SK-MEL-5 (cell line): ENCODE data around the gene NFILZ. TPM values are rescaled to one million over a fixed set of nuclear protein-coding genes. Genes with fewer than 3 reads are reported as not detected.

Source experiments
- DNase-seq: peaks from one replicate; pipeline ENCODE4 v3.0.0-alpha.2; 2016; ENCODE audit warnings: low read depth, low spot score
- in situ Hi-C: cut with HindIII; loops from 2 replicates; pipeline ENCODE4 v1.10.0; 2016; ENCODE audit warnings: low sequenced_read_pairs, high pct_unique_total_duplicates, low pct_unique_long_range_greater_than_20kb
- total RNA-seq: library from RNA; depleted of rRNA; stranded (reverse); fragments of >200 nt; shearing (Covaris generic); gene quantifications from 2 replicates; pipeline ENCODE4 v1.2.3, GENCODE V29; 2014; rRNA removed

Gene NFILZ
- total RNA-seq, 1 experiment from 2014 or later, result not detected

DNA sequence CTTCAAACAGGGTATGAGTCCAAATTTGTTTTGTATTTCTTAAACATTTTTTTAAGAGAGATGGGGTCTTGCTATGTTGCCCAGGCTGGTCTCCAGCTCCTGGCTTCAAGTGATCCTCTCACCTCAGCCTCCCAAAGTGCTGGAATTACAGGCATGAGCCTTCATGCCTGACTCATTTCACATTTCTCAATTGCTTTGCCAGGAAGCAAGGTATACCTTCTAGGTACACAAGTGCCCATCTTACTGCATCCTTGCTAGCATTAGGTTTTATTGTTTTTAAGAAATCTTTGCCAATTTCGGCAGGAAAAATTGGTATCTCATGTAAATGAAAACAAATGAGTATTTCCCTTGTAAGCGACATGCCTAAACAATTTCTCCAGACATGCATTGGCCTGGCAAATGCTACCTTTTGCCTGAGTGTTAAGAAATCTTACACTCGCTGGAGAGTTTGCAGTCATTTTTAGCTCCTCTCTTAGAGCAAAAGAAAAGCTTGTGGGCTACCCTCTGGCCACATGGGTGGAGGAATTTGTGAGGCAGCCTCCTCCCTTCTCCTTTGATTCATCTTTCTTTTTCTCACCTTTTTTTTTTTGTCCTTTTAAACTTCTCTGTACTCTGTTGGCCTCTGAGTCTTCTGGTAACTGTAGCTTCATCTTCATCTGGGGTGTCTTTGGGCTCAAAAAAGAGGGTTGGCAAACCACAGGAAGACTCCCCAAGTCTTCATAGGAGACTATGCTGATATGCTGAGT, 35.2 kb downstream of the NFILZ start:
- in situ Hi-C loops, result no loop called here
- DNase-seq, result no peak

DNA sequence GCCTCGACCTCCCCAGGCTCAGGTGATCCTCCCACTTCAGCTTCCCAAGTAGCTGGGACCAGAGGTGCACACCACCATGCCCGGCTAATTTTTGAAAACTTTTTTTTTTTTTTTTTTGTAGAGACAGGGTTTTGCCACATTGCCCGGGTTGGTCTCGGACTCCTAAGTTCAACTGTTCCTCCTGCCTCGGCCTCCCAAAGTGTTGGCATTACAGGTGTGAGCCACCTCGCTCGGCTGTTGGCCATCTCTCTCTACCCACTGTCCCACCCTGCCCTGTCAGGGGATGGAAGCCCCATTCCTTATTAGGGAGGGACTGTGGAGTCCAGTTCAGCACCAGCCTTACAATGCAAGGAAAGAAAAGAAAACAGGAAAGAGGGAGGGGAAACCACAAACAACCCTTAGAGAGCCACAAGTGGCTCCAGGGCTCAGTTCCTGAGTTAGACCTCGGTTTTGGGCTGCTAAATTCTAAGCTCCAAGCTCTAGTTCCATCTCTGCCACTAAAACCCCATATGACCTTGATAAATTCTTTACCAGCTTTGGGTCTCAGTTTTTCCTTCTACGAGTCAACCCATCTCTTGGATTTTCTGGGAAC, 36.5 kb downstream of the NFILZ start:
- no peak for DNase-seq
- in situ Hi-C loops, result no loop called here

DNA sequence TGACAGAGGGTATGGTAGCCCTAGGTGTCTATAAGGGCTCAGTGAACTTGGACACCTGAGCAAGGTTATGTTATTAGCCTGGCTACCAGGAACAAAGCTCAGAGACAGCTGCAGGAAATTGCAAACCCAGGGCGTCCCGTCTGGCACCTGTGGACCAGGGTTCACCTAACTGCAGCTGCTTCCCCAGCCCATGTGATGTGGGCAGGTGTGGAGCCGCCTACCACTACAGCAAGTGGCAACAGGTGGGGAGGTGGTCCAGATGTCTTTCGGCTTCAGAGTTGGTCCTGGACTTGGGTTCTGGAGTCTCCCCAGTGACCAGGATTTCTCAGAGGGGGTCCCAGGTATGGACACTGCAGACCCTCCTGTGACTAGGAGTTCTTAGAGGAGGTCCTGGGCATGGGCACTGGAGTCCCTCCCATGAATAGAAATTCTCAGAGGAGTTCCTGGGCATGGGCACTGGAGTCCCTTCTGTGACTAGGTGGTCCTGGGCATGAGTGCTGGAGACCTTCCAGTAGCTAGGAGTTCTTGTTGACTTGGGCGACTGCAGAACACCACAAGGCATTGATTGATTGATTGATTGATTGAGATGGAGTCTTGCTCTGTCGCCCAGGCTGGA, 43.0 kb downstream of the NFILZ start:
- in situ Hi-C loops, result no loop called here

DNA sequence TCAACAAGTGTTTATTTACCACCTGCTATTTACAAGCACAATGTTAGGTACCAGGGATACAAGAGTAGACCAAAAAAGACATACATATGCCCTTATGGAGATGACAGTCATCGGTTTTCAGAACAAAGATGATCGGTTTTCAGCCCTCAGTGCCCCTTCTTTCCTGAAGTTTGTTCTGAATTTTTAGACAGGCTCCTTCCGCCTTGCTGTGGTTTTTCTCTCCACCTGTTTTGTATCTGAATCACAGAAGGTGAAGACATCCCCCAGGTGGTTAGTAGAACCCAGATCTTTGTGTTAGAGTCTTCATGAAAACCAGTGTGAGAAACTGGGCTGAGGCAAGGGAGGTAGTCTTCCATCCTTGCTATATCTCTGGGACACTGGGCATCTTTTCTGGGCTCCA, 44.6 kb downstream of the NFILZ start:
- in situ Hi-C loops, result no loop called here

More for the DNA sequence above, 43.0 kb downstream of the NFILZ start:
- DNase-seq, result no peak

DNA sequence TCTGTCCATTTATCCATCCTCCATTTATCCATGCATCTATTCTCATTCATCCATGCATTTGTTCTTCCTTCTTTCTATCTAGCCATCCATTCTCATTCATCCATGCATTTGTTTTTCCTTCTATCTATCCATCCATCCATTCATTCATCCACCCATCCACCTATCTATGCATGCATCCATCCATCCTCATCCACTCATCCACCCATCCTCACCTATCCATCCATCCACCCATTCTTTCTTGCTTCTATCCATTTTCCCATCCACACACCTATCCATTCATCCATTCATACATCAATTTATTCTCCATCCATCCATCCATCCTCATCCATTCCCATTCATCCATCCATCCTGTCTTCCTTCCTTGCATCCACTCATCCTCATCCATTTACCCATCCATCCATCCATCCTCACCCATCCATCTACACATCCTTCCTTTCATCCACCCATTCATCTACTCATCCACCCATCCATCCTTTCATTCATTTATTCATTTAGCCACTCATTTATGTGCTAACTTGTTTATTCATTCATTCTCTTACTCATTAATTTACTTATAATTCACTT, 47.9 kb downstream of the NFILZ start:
- DNase-seq, result no peak
- in situ Hi-C loops, result no loop called here

More for the DNA sequence above, 44.6 kb downstream of the NFILZ start:
- DNase-seq, result no peak

Other genes starting within 250 kb of the NFILZ start
- 5.5 and 6.4 TPM in 2 replicates for gene RAB11B, start 240.3 kb upstream of the NFILZ start, total RNA-seq
- gene MARCHF2, start 217.3 kb upstream of the NFILZ start, total RNA-seq, result 16.6 and 17.8 TPM in 2 replicates
- gene HNRNPM, start 185.7 kb upstream of the NFILZ start, total RNA-seq, result 56.1 and 66.5 TPM in 2 replicates
- gene PRAM1, start 128.0 kb upstream of the NFILZ start, total RNA-seq, result not detected in 2 replicates
- 0.90 and 3.4 TPM in 2 replicates for gene ZNF414, start 116.5 kb upstream of the NFILZ start, total RNA-seq
- 0.05 and 0.27 TPM in 2 replicates for gene MYO1F, start 53.2 kb upstream of the NFILZ start, total RNA-seq
- gene ADAMTS10, start 19.9 kb upstream of the NFILZ start, total RNA-seq, result not detected in 2 replicates
- not detected in 2 replicates for gene ACTL9, start 68.2 kb downstream of the NFILZ start, total RNA-seq
- not detected in 2 replicates for gene OR2Z1, start 91.0 kb downstream of the NFILZ start, total RNA-seq
- 21.4 and 24.8 TPM in 2 replicates for gene ZNF558, start 201.7 kb downstream of the NFILZ start, total RNA-seq
- not detected in 2 replicates for gene MBD3L1, start 201.7 kb downstream of the NFILZ start, total RNA-seq